ENCODE data around the gene GTPBP2. TPM values are rescaled to one million over a fixed set of nuclear protein-coding genes. Genes with fewer than 3 reads are reported as not detected.
A peak's percentile ranks its signal among the peaks of the same experiment; 100 is the strongest.

GTPBP2 gene
- total RNA-seq, 4 donors from 2014 or later, result 28.2 to 31.0 (median 30.0) TPM

DNA sequence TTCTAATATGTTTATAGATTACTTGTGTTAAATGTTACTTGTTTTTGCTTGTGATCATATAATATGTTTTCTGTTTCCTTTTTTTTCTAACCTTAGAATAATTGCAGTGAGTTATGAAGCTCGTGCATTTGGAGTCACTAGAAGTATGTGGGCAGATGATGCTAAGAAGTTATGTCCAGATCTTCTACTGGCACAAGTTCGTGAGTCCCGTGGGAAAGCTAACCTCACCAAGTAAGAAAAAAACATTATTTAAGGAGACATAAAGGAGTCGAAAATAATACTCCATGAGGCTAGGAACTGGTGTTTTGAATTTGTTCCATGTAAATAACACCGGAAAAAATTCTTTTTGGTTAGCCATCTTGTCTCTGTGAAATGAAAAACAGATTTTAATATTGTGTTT, 46.2 kb downstream of the GTPBP2 start:
- Histone ChIP-seq H3K27me3 (no peaks in the 10 kb centered on the region), H3K9me3 (no peaks in the 10 kb centered on the region), H3K4me3 (no peak overlapping the region), H3K36me3 (peaks cover 24 to 58% (median 52%) of the 10 kb centered on the region in 4 donors), H3K4me1 (peaks cover 0 to 6% (median 6%) of the 10 kb centered on the region in 4 donors), H3K27ac (replicated peaks in 1 of 4) (no peak overlapping the region)
- TF ChIP-seq, protein P1, sequence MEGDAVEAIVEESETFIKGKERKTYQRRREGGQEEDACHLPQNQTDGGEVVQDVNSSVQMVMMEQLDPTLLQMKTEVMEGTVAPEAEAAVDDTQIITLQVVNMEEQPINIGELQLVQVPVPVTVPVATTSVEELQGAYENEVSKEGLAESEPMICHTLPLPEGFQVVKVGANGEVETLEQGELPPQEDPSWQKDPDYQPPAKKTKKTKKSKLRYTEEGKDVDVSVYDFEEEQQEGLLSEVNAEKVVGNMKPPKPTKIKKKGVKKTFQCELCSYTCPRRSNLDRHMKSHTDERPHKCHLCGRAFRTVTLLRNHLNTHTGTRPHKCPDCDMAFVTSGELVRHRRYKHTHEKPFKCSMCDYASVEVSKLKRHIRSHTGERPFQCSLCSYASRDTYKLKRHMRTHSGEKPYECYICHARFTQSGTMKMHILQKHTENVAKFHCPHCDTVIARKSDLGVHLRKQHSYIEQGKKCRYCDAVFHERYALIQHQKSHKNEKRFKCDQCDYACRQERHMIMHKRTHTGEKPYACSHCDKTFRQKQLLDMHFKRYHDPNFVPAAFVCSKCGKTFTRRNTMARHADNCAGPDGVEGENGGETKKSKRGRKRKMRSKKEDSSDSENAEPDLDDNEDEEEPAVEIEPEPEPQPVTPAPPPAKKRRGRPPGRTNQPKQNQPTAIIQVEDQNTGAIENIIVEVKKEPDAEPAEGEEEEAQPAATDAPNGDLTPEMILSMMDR (IDR thresholded peaks at IDR 0.05), result no peak
- TF ChIP-seq POLR2A (IDR thresholded peaks at IDR 0.05; ENCODE audit: low read depth) (no peak), EP300 (IDR thresholded peaks at IDR 0.05) (no peak), POLR2AphosphoS5 (IDR thresholded peaks at IDR 0.05) (no peak)
- WGBS, result 76% methylated on average over 5 of the region's 5 CpGs
- no peak for DNase-seq (ENCODE audit: extremely low spot score)
- intact Hi-C loops (cut with DNase I), result no loop called here

DNA sequence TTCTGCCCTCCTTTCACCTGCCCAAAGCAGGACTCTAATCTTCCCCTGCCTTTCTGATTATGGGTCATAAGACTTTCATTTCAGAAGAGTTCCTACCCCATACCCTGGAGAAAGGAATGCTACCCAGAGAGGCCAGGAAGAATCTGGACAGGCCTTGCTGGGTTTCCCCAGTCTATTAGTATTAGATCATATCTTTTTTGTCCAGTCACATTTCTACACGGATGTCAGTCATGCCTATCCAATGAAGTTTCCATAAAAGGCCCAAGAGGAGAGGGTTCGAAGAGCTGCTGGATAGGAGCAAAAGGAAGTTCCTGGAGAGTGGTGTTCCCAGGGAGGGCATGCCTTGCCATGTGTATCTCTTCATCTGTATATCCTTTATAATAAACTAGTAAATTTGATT, 49.9 kb downstream of the GTPBP2 start:
- 72% methylated on average over 2 of the region's 2 CpGs for WGBS
- Histone ChIP-seq H3K27me3 (no peaks in the 10 kb centered on the region), H3K4me3 (no peak overlapping the region), H3K36me3 (peaks cover 14 to 21% (median 20%) of the 10 kb centered on the region in 4 donors), H3K9me3 (no peaks in the 10 kb centered on the region), H3K27ac (replicated peaks in 1 of 4) (no peak overlapping the region), H3K4me1 (peaks cover 23 to 34% (median 31%) of the 10 kb centered on the region in 4 donors)
- TF ChIP-seq, protein P1 (IDR thresholded peaks at IDR 0.05), result no peak
- TF ChIP-seq POLR2AphosphoS5 (IDR thresholded peaks at IDR 0.05), result no peak
- no peak for TF ChIP-seq EP300 (IDR thresholded peaks at IDR 0.05)
- no peak for TF ChIP-seq POLR2A (IDR thresholded peaks at IDR 0.05; ENCODE audit: low read depth)
- intact Hi-C loops (cut with DNase I), result no loop called here
- no peak for DNase-seq (ENCODE audit: extremely low spot score)

DNA sequence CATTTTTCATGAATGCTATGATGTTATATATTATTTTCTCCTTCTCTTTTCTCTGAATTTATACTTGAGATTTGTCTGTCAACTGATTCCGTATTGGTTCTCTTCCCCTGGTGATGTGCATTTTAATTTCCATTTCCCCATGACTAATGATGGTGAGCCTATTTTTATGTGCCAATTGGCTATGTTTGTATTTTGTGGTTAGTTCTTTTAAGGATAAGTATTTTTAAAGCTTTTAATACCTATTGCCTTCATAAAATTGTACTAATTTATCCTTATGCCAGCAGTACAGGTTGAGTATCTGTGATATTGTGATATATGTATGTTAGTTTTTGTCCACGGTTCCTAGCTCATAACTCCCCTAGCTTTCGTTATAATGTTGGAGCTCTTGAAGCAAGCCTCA, 50.3 kb downstream of the GTPBP2 start:
- TF ChIP-seq, protein P1 (IDR thresholded peaks at IDR 0.05), result no peak
- no peak for TF ChIP-seq POLR2AphosphoS5 (IDR thresholded peaks at IDR 0.05)
- no peak for TF ChIP-seq POLR2A (IDR thresholded peaks at IDR 0.05; ENCODE audit: low read depth)
- TF ChIP-seq EP300 (IDR thresholded peaks at IDR 0.05), result no peak
- Histone ChIP-seq H3K36me3 (peaks cover 10 to 17% (median 15%) of the 10 kb centered on the region in 4 donors), H3K4me3 (no peak overlapping the region), H3K27me3 (no peaks in the 10 kb centered on the region), H3K27ac (replicated peaks in 1 of 4) (no peak overlapping the region), H3K4me1 (peaks cover 23 to 35% (median 32%) of the 10 kb centered on the region in 4 donors), H3K9me3 (no peaks in the 10 kb centered on the region)
- intact Hi-C loops (cut with DNase I), result no loop called here
- no peak for DNase-seq (ENCODE audit: extremely low spot score)
- WGBS, result 91% methylated on average over 3 of the region's 3 CpGs

DNA sequence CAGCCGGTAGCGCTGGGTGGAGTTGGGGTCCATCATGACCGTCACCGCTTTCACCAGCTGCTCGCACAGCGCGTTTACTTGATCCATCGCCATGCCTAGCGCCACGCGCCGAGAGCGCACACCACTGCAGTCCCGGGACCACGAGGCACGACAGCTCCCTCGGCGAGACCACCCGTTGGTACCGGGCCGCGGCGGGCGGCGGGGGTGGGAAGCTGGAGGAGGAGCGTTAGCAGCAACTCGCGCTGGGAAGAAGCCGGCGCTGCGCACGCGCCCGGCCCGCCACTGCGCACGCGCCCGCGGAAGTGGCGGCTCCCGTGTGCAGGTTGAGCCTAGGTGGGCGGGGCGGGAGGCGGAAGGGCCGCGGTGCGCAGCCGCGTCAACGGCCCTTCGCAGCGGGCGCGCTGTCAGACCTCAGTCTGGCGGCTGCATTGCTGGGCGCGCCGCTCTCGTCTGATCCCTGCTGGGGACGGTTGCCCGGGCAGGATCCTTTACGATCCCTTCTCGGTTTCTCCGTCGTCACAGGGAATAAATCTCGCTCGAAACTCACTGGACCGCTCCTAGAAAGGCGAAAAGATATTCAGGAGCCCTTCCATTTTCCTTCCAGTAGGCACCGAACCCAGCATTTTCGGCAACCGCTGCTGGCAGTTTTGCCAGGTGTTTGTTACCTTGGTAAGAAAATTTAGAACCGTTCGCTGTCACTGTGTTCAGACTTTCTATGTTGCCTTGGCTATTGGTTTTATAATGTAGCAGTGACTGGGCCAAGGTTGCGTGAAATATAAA, 53.1 kb downstream of the GTPBP2 start, which contains the start of the genes POLH and XPO5:
Gene POLH, plus strand, starts transcription at position 414 of the 780 bp plus-strand sequence. CDS start 6,135 bp downstream, outside the sequence.
Gene XPO5, minus strand, starts transcription at position 267 of the 780 bp plus-strand sequence. Its CDS starts 174 bp downstream, at position 93.
- H3K27me3 ChIP-seq, result no peaks in the 10 kb centered on the region
- peaks cover 10 to 24% (median 17%) of the 10 kb centered on the region in 4 donors for H3K36me3 ChIP-seq
- TF ChIP-seq POLR2A (IDR thresholded peaks at IDR 0.05; ENCODE audit: low read depth), result peak; percentile 76
- no peak for TF ChIP-seq EP300 (IDR thresholded peaks at IDR 0.05)
- peak; percentile 95 to 97 for TF ChIP-seq POLR2AphosphoS5 (IDR thresholded peaks at IDR 0.05)
- TF ChIP-seq, protein P1 (IDR thresholded peaks at IDR 0.05), result peak in 2 of 3 experiments; percentile 9 to 28
- peak within 1 kb of the TSS; percentile 70 to 96 (median 83) for H3K4me3 ChIP-seq
- intact Hi-C loops (cut with DNase I), result no loop called here
- H3K27ac ChIP-seq (replicated peaks in 1 of 4), result peak within 1 kb of the TSS; percentile 71 to 84 (median 77)
- under 1% methylated on average over 33 of the region's 76 CpGs for WGBS
- H3K9me3 ChIP-seq, result no peaks in the 10 kb centered on the region
- DNase-seq (ENCODE audit: extremely low spot score), result peak; percentile 96
- H3K4me1 ChIP-seq, result peaks cover 23 to 35% (median 32%) of the 10 kb centered on the region in 4 donors

Measured in esophagus muscularis mucosa (tissue), 4 donors.